Left ventricle myocardium inferior (tissue), 1 donor: Measurements from ENCODE around the gene TSPAN3. TPM values are rescaled to one million over a fixed set of nuclear protein-coding genes. Genes with fewer than 3 reads are reported as not detected.

ENCODE experiments used
- DNase-seq: peaks from one replicate; pipeline ENCODE4 v3.0.0-alpha.2; 2020
- H3K27ac ChIP-seq: fragments of 200-600 bp; replicated peaks from 2 replicates; pipeline ENCODE4 v1.8.0; 2021
- H3K27me3 ChIP-seq: fragments of 200-600 bp; 2 replicates; pipeline ENCODE4 v1.8.0; 2021; ENCODE audit warnings: low read depth
- H3K36me3 ChIP-seq: fragments of 200-600 bp; 2 replicates; pipeline ENCODE4 v1.8.0; 2021
- H3K4me1 ChIP-seq: fragments of 200-600 bp; 2 replicates; pipeline ENCODE4 v1.8.0; 2021
- H3K4me3 ChIP-seq: fragments of 200-600 bp; 2 replicates; pipeline ENCODE4 v1.8.0; 2021; ENCODE audit warnings: mild to moderate bottlenecking, moderate library complexity
- H3K9me3 ChIP-seq: fragments of 200-600 bp; replicated peaks from 2 replicates; pipeline ENCODE4 v1.8.0; 2021
- CTCF ChIP-seq: fragments of 200-600 bp; IDR thresholded peaks from 2 replicates; pipeline ENCODE4 v1.8.0; 2021; ENCODE audit warnings: antibody characterized with exemption, mild to moderate bottlenecking, borderline replicate concordance
- intact Hi-C: fragments of 100-400 bp; cut with micrococcal nuclease; formaldehyde crosslinking; loops from one replicate; pipeline ENCODE4 v1.11.0; 2022
- total RNA-seq: library from RNA; stranded (reverse); fragmentation: NEBNext Ultra II Directional; extraction: Animal tissue kit (Norgen Biotek cat#: 25700); gene quantifications from one replicate; pipeline ENCODE4 v1.2.1, GENCODE V29; 2021
- donor health status: DM: no; HTN: yes; CAD: no; lungs with severe emphysema.

Gene TSPAN3
- total RNA-seq, 1 donor from 2014 or later, result 98.6 TPM

GRCh38 chr15:77085297-77085696 is 14.4 kb upstream of the TSPAN3 start:
- Histone ChIP-seq H3K4me1 (peaks cover 12% of the 10 kb centered on the region), H3K4me3 (no peak overlapping the region), H3K36me3 (no peaks in the 10 kb centered on the region), H3K27me3 (no peaks in the 10 kb centered on the region), H3K27ac (no peak overlapping the region), H3K9me3 (no peaks in the 10 kb centered on the region)
- intact Hi-C loops, result no loop called here
- no peak for DNase-seq
- TF ChIP-seq CTCF, result no peak

- Histone ChIP-seq H3K36me3 (no peaks in the 10 kb centered on the region), H3K4me3 (no peak overlapping the region), H3K27ac (no peak overlapping the region), H3K9me3 (no peaks in the 10 kb centered on the region), H3K4me1 (peaks cover 12% of the 10 kb centered on the region), H3K27me3 (no peaks in the 10 kb centered on the region)
- intact Hi-C loops, result no loop called here
- DNase-seq, result no peak
- TF ChIP-seq CTCF, result no peak
Observed at GRCh38 chr15:77084436-77084835, 13.5 kb upstream of the TSPAN3 start.

- no peak for TF ChIP-seq CTCF
- H3K36me3 ChIP-seq, result no peaks in the 10 kb centered on the region
- H3K4me3 ChIP-seq, result peak overlapping the region; percentile 58
- H3K27ac ChIP-seq, result peak overlapping the region; percentile 53
- no peaks in the 10 kb centered on the region for H3K27me3 ChIP-seq
- peak; percentile 78 for DNase-seq
- intact Hi-C loops, result no loop called here
- H3K9me3 ChIP-seq, result no peaks in the 10 kb centered on the region
- peaks cover 12% of the 10 kb centered on the region for H3K4me1 ChIP-seq
Observed at GRCh38 chr15:77083381-77084160, 12.7 kb upstream of the TSPAN3 start.

GRCh38 chr15:77081971-77082370 is 11.1 kb upstream of the TSPAN3 start:
- Histone ChIP-seq H3K27me3 (no peaks in the 10 kb centered on the region), H3K27ac (no peak overlapping the region), H3K9me3 (no peaks in the 10 kb centered on the region), H3K4me3 (no peak overlapping the region), H3K4me1 (peaks cover 12% of the 10 kb centered on the region), H3K36me3 (no peaks in the 10 kb centered on the region)
- DNase-seq, result no peak
- no peak for TF ChIP-seq CTCF
- intact Hi-C loops, result no loop called here

GRCh38 chr15:77076323-77076915 is 5.5 kb upstream of the TSPAN3 start:
- intact Hi-C loops, result no loop called here
- no peak for TF ChIP-seq CTCF
- Histone ChIP-seq H3K27ac (no peak overlapping the region), H3K36me3 (no peaks in the 10 kb centered on the region), H3K4me3 (no peak overlapping the region), H3K9me3 (no peaks in the 10 kb centered on the region), H3K27me3 (no peaks in the 10 kb centered on the region), H3K4me1 (no peaks in the 10 kb centered on the region)
- DNase-seq, result no peak
